H1 (cell line): ENCODE results near the gene NDUFAF3. TPM values are rescaled to one million over a fixed set of nuclear protein-coding genes. Genes with fewer than 3 reads are reported as not detected.

Experiments used
- CTCF ChIA-PET: fragments of 300-600 bp; sonication (Branson Sonifier 250); formaldehyde crosslinking; loops from one replicate; lab custom pipeline; 2021; ENCODE audit not compliant: partially characterized antibody; lab: Charles Lee
- POLR2A ChIA-PET: fragments of 300-600 bp; sonication (Branson Sonifier 250); formaldehyde crosslinking; loops from one replicate; lab custom pipeline; 2021; ENCODE audit warnings: inconsistent platforms; ENCODE audit not compliant: partially characterized antibody; lab: Charles Lee
- DNase-seq, 2 experiments: peaks; one replicate each; pipeline versions ENCODE4 v3.0.0 to v3.0.0-alpha.2; 2010 to 2022; ENCODE audit warnings: low spot score in 2 of 2, low read depth in 1 of 2, mixed read lengths in 1 of 2
- FAIRE-seq: peaks from 2 replicates; lab custom pipeline; 2011; peaks lifted over from hg19 to GRCh38; lab: Jason Lieb, UNC
- H2AFZ ChIP-seq: 2 replicates; pipeline ENCODE4 v1.8.1; 2012; ENCODE audit warnings: low read length, inconsistent platforms
- H2AK5ac ChIP-seq: 2 replicates; pipeline ENCODE4 v1.6.1; 2013; ENCODE audit warnings: low read depth, low read length
- H2BK120ac ChIP-seq: replicated peaks from 2 replicates; pipeline ENCODE3; 2013; ENCODE audit warnings: low read depth, low read length, inconsistent platforms
- H2BK12ac ChIP-seq: 2 replicates; pipeline ENCODE4 v1.6.1; 2013; ENCODE audit warnings: low read depth, low read length
- H2BK15ac ChIP-seq: 2 replicates; pipeline ENCODE4 v1.6.1; 2013; ENCODE audit warnings: low read length
- H2BK20ac ChIP-seq: 2 replicates; pipeline ENCODE4 v1.6.1; 2013; ENCODE audit warnings: low read length
- H2BK5ac ChIP-seq: 2 replicates; pipeline ENCODE4 v1.6.1; 2013; ENCODE audit warnings: low read depth, low read length
- H3K14ac ChIP-seq: 2 replicates; pipeline ENCODE4 v1.6.1; 2013; ENCODE audit warnings: inconsistent platforms; ENCODE audit not compliant: insufficient read length
- H3K18ac ChIP-seq: 2 replicates; pipeline ENCODE4 v1.6.1; 2013; ENCODE audit warnings: low read length; ENCODE audit errors: extremely low read depth
- H3K23ac ChIP-seq: 2 replicates; pipeline ENCODE4 v1.6.1; 2013; ENCODE audit warnings: inconsistent platforms; ENCODE audit not compliant: insufficient read length
- H3K23me2 ChIP-seq: 2 replicates; pipeline ENCODE4 v1.6.1; 2013; ENCODE audit warnings: low read depth, low read length
- H3K27ac ChIP-seq: 2 replicates; pipeline ENCODE4 v1.6.1; 2011; ENCODE audit warnings: low read depth, low read length, inconsistent platforms
- H3K27me3 ChIP-seq, 4 experiments: replicated peaks in 1 of 4; 1 replicate in 1 of 4; 2 replicates in 3 of 4; pipeline versions ENCODE4 v1.6.1 to v1.8.1; 2011 to 2013; ENCODE audit warnings: low read length in 3 of 4, mild to moderate bottlenecking in 3 of 4, inconsistent platforms in 2 of 4, mixed read lengths in 2 of 4, moderate library complexity in 1 of 4; ENCODE audit not compliant: control insufficient read depth in 3 of 4, insufficient read depth in 3 of 4; ENCODE audit errors: extremely low read depth in 1 of 4
- H3K36me3 ChIP-seq, 4 experiments: 2 replicates each; pipeline versions ENCODE4 v1.6.1 to v1.8.1; 2011 to 2013; ENCODE audit warnings: mild to moderate bottlenecking in 4 of 4, low read length in 3 of 4, moderate library complexity in 2 of 4, control low read depth in 1 of 4, inconsistent platforms in 1 of 4; ENCODE audit not compliant: insufficient read depth in 4 of 4, control insufficient read depth in 2 of 4
- H3K4ac ChIP-seq: replicated peaks from 2 replicates; pipeline ENCODE3; 2013; ENCODE audit warnings: low read length, low read depth, mixed read lengths, inconsistent platforms; ENCODE audit not compliant: insufficient read length
- H3K4me1 ChIP-seq, 4 experiments: replicated peaks in 1 of 4; 1 replicate in 1 of 4; 2 replicates in 3 of 4; pipeline versions ENCODE4 v1.6.1 to v1.8.1; 2011 to 2013; ENCODE audit warnings: low read length in 3 of 4, inconsistent platforms in 2 of 4, mixed read lengths in 1 of 4; ENCODE audit not compliant: insufficient read depth in 4 of 4, control insufficient read depth in 3 of 4
- H3K4me2 ChIP-seq, 2 experiments: 2 replicates each; pipeline versions ENCODE4 v1.6.1 to v1.8.1; 2011 to 2013; ENCODE audit warnings: low read depth in 2 of 2, low read length in 2 of 2, control low read depth in 1 of 2, inconsistent platforms in 1 of 2, mild to moderate bottlenecking in 1 of 2; ENCODE audit not compliant: insufficient read depth in 1 of 2
- H3K4me3 ChIP-seq, 4 experiments: fragments of 200-600, 300-600 bp in 1 of 4; sonication (generic), shearing (Covaris generic), sonication (Bioruptor Twin) in 1 of 4; 2 replicates each; pipeline versions ENCODE4 v1.5.1 to v1.8.1; 2011 to 2016; ENCODE audit warnings: low read length in 4 of 4, low read depth in 3 of 4, control low read depth in 2 of 4, inconsistent platforms in 2 of 4, mild to moderate bottlenecking in 2 of 4, mixed read lengths in 1 of 4, moderate library complexity in 1 of 4; ENCODE audit not compliant: insufficient read depth in 2 of 4; ENCODE audit errors: extremely low read depth in 1 of 4
- H3K56ac ChIP-seq: replicated peaks from 2 replicates; pipeline ENCODE3; 2013; ENCODE audit warnings: low read depth, mild to moderate bottlenecking, mixed read lengths, low read length, inconsistent platforms; ENCODE audit not compliant: insufficient read length
- H3K79me1 ChIP-seq: 2 replicates; pipeline ENCODE4 v1.6.1; 2013; ENCODE audit warnings: low read depth, low read length, control low read depth
- H3K79me2 ChIP-seq, 2 experiments: 2 replicates each; pipeline versions ENCODE4 v1.6.1 to v1.8.1; 2012 to 2013; ENCODE audit warnings: low read length in 2 of 2, mild to moderate bottlenecking in 2 of 2, inconsistent platforms in 1 of 2; ENCODE audit not compliant: insufficient read depth in 2 of 2, control insufficient read depth in 1 of 2
- H3K9ac ChIP-seq, 4 experiments: replicated peaks in 1 of 4; 1 replicate in 1 of 4; 2 replicates in 3 of 4; pipeline versions ENCODE4 v1.6.1 to v1.8.1; 2011 to 2013; ENCODE audit warnings: low read depth in 3 of 4, low read length in 3 of 4, control low read depth in 2 of 4, mild to moderate bottlenecking in 2 of 4, moderate library complexity in 2 of 4, inconsistent platforms in 1 of 4; ENCODE audit errors: extremely low read depth in 1 of 4
- H3K9me3 ChIP-seq, 2 experiments: 2 replicates each; pipeline versions ENCODE4 v1.6.1 to v1.8.1; 2012 to 2013; ENCODE audit warnings: mild to moderate bottlenecking in 2 of 2, moderate library complexity in 2 of 2, control low read depth in 1 of 2, inconsistent platforms in 1 of 2, low read depth in 1 of 2, low read length in 1 of 2, mixed read lengths in 1 of 2; ENCODE audit not compliant: insufficient read depth in 2 of 2
- H4K20me1 ChIP-seq, 2 experiments: replicated peaks in 1 of 2; 2 replicates each; pipeline versions ENCODE3 to v1.8.1; 2011 to 2013; ENCODE audit warnings: inconsistent platforms in 2 of 2, low read length in 2 of 2, mild to moderate bottlenecking in 1 of 2; ENCODE audit not compliant: insufficient read depth in 2 of 2, control insufficient read depth in 1 of 2
- H4K5ac ChIP-seq: 2 replicates; pipeline ENCODE4 v1.6.1; 2013; ENCODE audit warnings: low read length, low read depth, mixed read lengths, inconsistent platforms; ENCODE audit not compliant: insufficient read length
- H4K8ac ChIP-seq: 2 replicates; pipeline ENCODE4 v1.8.0; 2013; ENCODE audit warnings: mild to moderate bottlenecking, moderate library complexity, low read length, inconsistent platforms; ENCODE audit not compliant: insufficient read depth; ENCODE audit errors: extremely low read depth
- H4K91ac ChIP-seq: replicated peaks from 2 replicates; pipeline ENCODE3; 2013; ENCODE audit warnings: low read length, mixed read lengths, inconsistent platforms; ENCODE audit not compliant: insufficient read length
- BACH1 ChIP-seq: IDR thresholded peaks from 2 replicates; pipeline ENCODE4 v1.6.1; 2012; ENCODE audit warnings: low read length, improper control_type of control experiment
- BCL11A ChIP-seq, 2 experiments: IDR thresholded peaks; one replicate each; pipeline ENCODE4 v1.6.1; 2011; ENCODE audit warnings: low read depth in 2 of 2, low read length in 2 of 2, mild to moderate bottlenecking in 2 of 2
- HDAC6 ChIP-seq: IDR thresholded peaks from one replicate; pipeline ENCODE4 v1.7.1; 2012; ENCODE audit warnings: low read depth, mild to moderate bottlenecking, inconsistent platforms, low read length, moderate library complexity
- KDM5A ChIP-seq: fragments of 200-600 bp; IDR thresholded peaks from 2 replicates; pipeline ENCODE4 v1.7.1; 2012; ENCODE audit warnings: mild to moderate bottlenecking, low read length, inconsistent platforms, mixed read lengths
- POLR2AphosphoS5 ChIP-seq: IDR thresholded peaks from 2 replicates; pipeline ENCODE4 v1.6.1; 2011; ENCODE audit warnings: low read depth, low read length
- POU5F1 ChIP-seq: IDR thresholded peaks from 2 replicates; pipeline ENCODE4 v1.6.1; 2011; ENCODE audit warnings: low read depth, mild to moderate bottlenecking, low read length, moderate library complexity
- RAD21 ChIP-seq, 2 experiments: IDR thresholded peaks in 1 of 2; conservative IDR thresholded peaks in 1 of 2; 2 replicates each; pipeline ENCODE4 v1.6.1; 2011; ENCODE audit warnings: low read depth in 2 of 2, low read length in 2 of 2, improper control_type of control experiment in 1 of 2, inconsistent platforms in 1 of 2, mild to moderate bottlenecking in 1 of 2, moderate library complexity in 1 of 2
- SP4 ChIP-seq: IDR thresholded peaks from 2 replicates; pipeline ENCODE4 v1.6.1; 2012; ENCODE audit warnings: low read length, inconsistent platforms
- USF2 ChIP-seq: IDR thresholded peaks from 2 replicates; pipeline ENCODE4 v1.6.1; 2011; ENCODE audit warnings: low read length, improper control_type of control experiment
- ZNF274 ChIP-seq: IDR thresholded peaks from 2 replicates; pipeline ENCODE4 v1.7.0; 2012; ENCODE audit warnings: low read length, borderline replicate concordance; ENCODE audit errors: extremely low read depth
- WGBS, 2 experiments: shearing (Covaris generic) in 1 of 2; methylation state at CpG; one replicate each; pipeline versions ENCODE4 v1.1.6 to v1.1.7; 2013 to 2015; ENCODE audit warnings: low lambda C conversion rate in 2 of 2, mixed read lengths in 2 of 2, inconsistent platforms in 1 of 2, low coverage in 1 of 2, missing lambda C conversion rate in 1 of 2; ENCODE audit not compliant: insufficient replicate concordance in 2 of 2, insufficient coverage in 1 of 2, insufficient read length in 1 of 2; ENCODE audit errors: extremely low coverage in 1 of 2, missing lambda C conversion rate in 1 of 2; 5-methylcytosine and 5-hydroxymethylcytosine counted together
- polyA plus RNA-seq, 7 experiments: library from polyadenylated mRNA; depleted of rRNA in 3 of 7; stranded (reverse) in 5 of 7; unstranded in 2 of 7; fragments of >200 nt in 5 of 7; fragments of 200-250 nt in 2 of 7; gene quantifications; 1 replicate in 5 of 7; 2 replicates in 1 of 7; 4 replicates in 1 of 7; pipeline versions ENCODE4 v1.2.1 to v1.2.3, GENCODE V29; 2011 to 2013; ENCODE audit warnings: missing spikeins in 2 of 7, mixed read lengths in 2 of 7
- total RNA-seq: library from RNA; stranded (reverse); fragmentation: NEBNext Ultra II Directional; extraction: Animal tissue kit (Norgen Biotek cat#: 25700); gene quantifications from 2 replicates; pipeline ENCODE4 v1.2.1, GENCODE V29; 2021
- TF ChIP-seq, protein P1 (sequence below): IDR thresholded peaks from 2 replicates; pipeline ENCODE4 v1.6.1; 2012; ENCODE audit warnings: inconsistent platforms

NDUFAF3 gene
- total and polyA plus RNA-seq, 2 of the 8 experiments (the other 6 are each of a cell fraction or from before 2014, with no cell fraction given), result 27.8 to 45.5 TPM

GRCh38 chr3:49015765-49016164, 6.2 kb upstream of the NDUFAF3 start:
- Histone ChIP-seq H3K9ac (no peak overlapping the region), H3K79me1 (peaks cover 17% of the 10 kb centered on the region), H4K8ac (no peak overlapping the region), H2BK15ac (no peak overlapping the region), H3K27ac (no peak overlapping the region), H4K5ac (no peak overlapping the region), H3K27me3 (no peaks in the 10 kb centered on the region), H2BK120ac (no peak overlapping the region), H3K56ac (no peak overlapping the region), H3K36me3 (peaks cover 15 to 50% (median 31%) of the 10 kb centered on the region in 4 experiments), H3K18ac (no peak overlapping the region), H3K14ac (no peak overlapping the region), H3K79me2 (peaks cover 0 to 38% of the 10 kb centered on the region in 2 experiments; a peak in 2 of 4 replicates), H2BK20ac (no peak overlapping the region), H2BK5ac (no peak overlapping the region), H4K20me1 (peaks cover 36 to 42% of the 10 kb centered on the region in 2 experiments), H2BK12ac (no peak overlapping the region), H3K4me2 (no peak overlapping the region), H3K9me3 (no peaks in the 10 kb centered on the region), H3K23me2 (peaks cover 21% of the 10 kb centered on the region), H2AFZ (no peak overlapping the region), H3K4me1 (peaks cover 0 to 14% (median 7%) of the 10 kb centered on the region in 4 experiments; a peak in 6 of 7 replicates), H2AK5ac (no peak overlapping the region), H3K23ac (no peak overlapping the region), H3K4me3 (no peak overlapping the region), H4K91ac (no peak overlapping the region), H3K4ac (no peak overlapping the region)
- 92% methylated on average over 6 of the region's 6 CpGs; no CpG with 5 or more reads in 1 of the 2 experiments for WGBS, 2 experiments
- no peak for DNase-seq
- no peak for FAIRE-seq
- TF ChIP-seq, protein P1, sequence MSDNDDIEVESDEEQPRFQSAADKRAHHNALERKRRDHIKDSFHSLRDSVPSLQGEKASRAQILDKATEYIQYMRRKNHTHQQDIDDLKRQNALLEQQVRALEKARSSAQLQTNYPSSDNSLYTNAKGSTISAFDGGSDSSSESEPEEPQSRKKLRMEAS, result no peak
- no peak for TF ChIP-seq POLR2AphosphoS5
- no peak for TF ChIP-seq RAD21 (IDR thresholded peaks at IDR 0.05 in 1 of 2, conservative IDR thresholded peaks at IDR 0.05 in 1 of 2; ENCODE audit: low read depth in 2 of 2, low read length in 2 of 2)
- no peak for TF ChIP-seq USF2
- TF ChIP-seq BCL11A (IDR thresholded peaks at IDR 0.05; ENCODE audit: low read depth in 2 of 2, low read length in 2 of 2), result no peak
- no peak for TF ChIP-seq ZNF274
- TF ChIP-seq BACH1, result no peak
- TF ChIP-seq KDM5A, result no peak
- no peak for TF ChIP-seq HDAC6
- no peak for TF ChIP-seq SP4
- no peak for TF ChIP-seq POU5F1
- CTCF ChIA-PET, result interaction anchor here (0.9 to 24.3 kb wide), 3 partner anchors 11 to 351 kb away, joined by 3 to 467 read pairs (median 42); partner anchors contain the start of genes P4HTM and WDR6
- POLR2A ChIA-PET, result interaction anchor here (0.7 to 38.8 kb wide), 10 partner anchors 3 to 117 kb away, joined by 3 to 1518 read pairs (median 3); partner anchors contain the start of genes DALRD3, IMPDH2, LAMB2 and NDUFAF3
